ENCODE results near the gene SCNN1B.
"Not testable (repeated sequence)": the region's sequence is repeated elsewhere in the genome, so short reads cannot be mapped to it uniquely, and the experiment has no call there.

The SCNN1B gene

GRCh38 chr16:23394141-23394831 is 92.2 kb downstream of the SCNN1B start:
- H3K4me3 ChIP-seq (ENCODE audit: low read depth, low read length), result no peak overlapping the region
- DNase-seq (ENCODE audit: low read depth), result no peak

GRCh38 chr16:23395732-23396131 is 93.6 kb downstream of the SCNN1B start:
- DNase-seq (ENCODE audit: low read depth), result no peak
- H3K4me3 ChIP-seq (ENCODE audit: low read depth, low read length), result no peak overlapping the region

- no peak overlapping the region for H3K4me3 ChIP-seq (ENCODE audit: low read depth, low read length)
- DNase-seq (ENCODE audit: low read depth), result no peak
Measured at GRCh38 chr16:23397464-23397863, 95.4 kb downstream of the SCNN1B start.

DNA sequence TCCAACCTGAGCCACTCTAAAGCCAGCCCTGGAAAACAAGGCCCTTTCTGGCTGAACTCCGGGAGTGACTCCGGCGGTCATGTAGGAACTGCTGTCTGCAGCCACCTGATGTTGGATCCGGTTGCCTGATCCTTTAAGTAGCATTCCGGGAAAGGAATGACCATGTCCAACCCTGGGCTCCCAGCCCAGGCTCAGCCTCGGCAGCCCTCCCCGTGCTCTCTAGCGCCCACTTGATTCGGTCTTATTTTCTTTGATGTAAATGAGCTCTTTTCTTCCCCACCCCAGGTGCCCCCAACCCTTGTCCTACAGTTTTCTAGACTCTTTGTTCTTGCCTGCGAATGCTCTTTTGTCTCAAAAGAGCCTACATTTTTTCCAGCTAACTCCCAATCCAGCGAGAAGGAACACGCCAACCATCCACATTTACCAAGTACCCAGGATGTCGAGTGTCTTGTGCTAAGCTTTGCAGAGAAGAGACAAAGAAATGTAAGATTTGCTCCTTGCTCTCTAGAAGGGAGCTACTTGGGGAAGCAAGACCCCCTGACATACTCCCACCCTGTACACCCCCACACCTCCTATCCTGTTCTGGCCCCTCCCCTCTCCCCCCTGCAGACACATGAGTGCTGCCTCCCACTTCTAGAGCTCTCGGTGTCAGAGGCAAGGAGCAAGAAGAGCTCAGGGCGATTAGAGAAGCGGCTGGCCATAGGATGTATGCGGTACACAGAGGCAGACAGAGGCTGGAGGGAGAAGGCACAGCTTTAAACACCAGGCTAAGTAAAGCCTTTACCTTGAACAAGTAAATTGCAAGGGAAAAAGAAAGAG is 97.1 kb downstream of the SCNN1B start:
- H3K4me3 ChIP-seq (ENCODE audit: low read depth, low read length), result no peak overlapping the region
- DNase-seq (ENCODE audit: low read depth), result no peak

DNA sequence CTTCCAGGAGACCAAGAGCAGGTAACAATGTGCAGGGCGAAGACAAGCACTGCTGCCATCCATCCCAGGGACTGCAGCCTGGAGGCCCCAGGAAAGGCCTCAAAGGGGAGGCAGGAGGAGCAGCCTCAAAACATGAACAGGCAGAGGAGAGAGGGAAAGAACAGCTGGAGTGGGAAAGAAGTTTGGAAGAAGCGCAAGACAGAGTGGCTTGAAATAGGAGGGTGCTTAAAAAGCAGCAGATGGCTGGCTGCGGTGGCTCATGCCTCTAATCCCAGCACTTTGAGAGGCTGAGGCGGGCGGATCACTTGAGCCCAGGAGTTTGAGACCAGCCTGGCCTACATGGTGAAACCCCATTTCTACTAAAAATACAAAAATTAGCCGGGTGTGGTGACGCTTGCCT is 98.3 kb downstream of the SCNN1B start:
- not testable (repeated sequence) for H3K4me3 ChIP-seq (ENCODE audit: low read depth, low read length); DNase-seq (ENCODE audit: low read depth)

DNA sequence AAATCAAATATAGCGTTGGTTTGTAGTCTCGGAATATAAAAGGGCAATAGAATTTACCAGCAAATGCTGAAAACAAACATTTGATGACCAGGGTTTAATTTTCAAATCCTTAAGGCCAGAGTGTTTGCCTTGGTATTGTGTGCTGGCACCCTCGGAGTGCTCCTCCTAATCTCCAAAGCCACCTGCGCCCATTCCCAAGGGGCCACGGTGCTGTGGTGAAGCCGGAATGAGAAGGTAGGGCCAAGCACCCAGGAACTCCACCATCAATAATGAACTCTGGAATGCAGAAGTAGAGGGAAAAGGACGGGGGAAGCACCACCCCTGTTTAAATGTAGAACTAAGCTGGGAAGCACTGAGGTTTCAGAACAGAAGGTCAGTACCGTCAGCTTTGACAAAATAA is 99.0 kb downstream of the SCNN1B start:
- no peak overlapping the region for H3K4me3 ChIP-seq (ENCODE audit: low read depth, low read length)
- DNase-seq (ENCODE audit: low read depth), result no peak

- DNase-seq (ENCODE audit: low read depth), result no peak
- H3K4me3 ChIP-seq (ENCODE audit: low read depth, low read length), result no peak overlapping the region
Measured at GRCh38 chr16:23402100-23402499, 100.0 kb downstream of the SCNN1B start.

GRCh38 chr16:23403547-23403946 is 101.4 kb downstream of the SCNN1B start:
- H3K4me3 ChIP-seq (ENCODE audit: low read depth, low read length), result no peak overlapping the region

GRCh38 chr16:23406024-23406423 is 103.9 kb downstream of the SCNN1B start:
- no peak overlapping the region for H3K4me3 ChIP-seq (ENCODE audit: low read depth, low read length)
- no peak for DNase-seq (ENCODE audit: low read depth)

More at GRCh38 chr16:23403547-23403946, 101.4 kb downstream of the SCNN1B start:
- peak; percentile 25 for DNase-seq (ENCODE audit: low read depth)

GRCh38 chr16:23406546-23407240 is 104.6 kb downstream of the SCNN1B start:
- H3K4me3 ChIP-seq (ENCODE audit: low read depth, low read length), result no peak overlapping the region
- DNase-seq (ENCODE audit: low read depth), result no peak

GRCh38 chr16:23407436-23408127 is 105.5 kb downstream of the SCNN1B start:
- no peak overlapping the region for H3K4me3 ChIP-seq (ENCODE audit: low read depth, low read length)
- no peak for DNase-seq (ENCODE audit: low read depth)

GRCh38 chr16:23408242-23408822 is 106.2 kb downstream of the SCNN1B start:
- no peak for DNase-seq (ENCODE audit: low read depth)

GRCh38 chr16:23408823-23409298 is 106.8 kb downstream of the SCNN1B start:
- DNase-seq (ENCODE audit: low read depth), result peak; percentile 26
- no peak overlapping the region for H3K4me3 ChIP-seq (ENCODE audit: low read depth, low read length)

More at GRCh38 chr16:23408242-23408822, 106.2 kb downstream of the SCNN1B start:
- no peak overlapping the region for H3K4me3 ChIP-seq (ENCODE audit: low read depth, low read length)

- DNase-seq (ENCODE audit: low read depth), result no peak
- no peak overlapping the region for H3K4me3 ChIP-seq (ENCODE audit: low read depth, low read length)
Measured at GRCh38 chr16:23409522-23409921, 107.4 kb downstream of the SCNN1B start.

DNA sequence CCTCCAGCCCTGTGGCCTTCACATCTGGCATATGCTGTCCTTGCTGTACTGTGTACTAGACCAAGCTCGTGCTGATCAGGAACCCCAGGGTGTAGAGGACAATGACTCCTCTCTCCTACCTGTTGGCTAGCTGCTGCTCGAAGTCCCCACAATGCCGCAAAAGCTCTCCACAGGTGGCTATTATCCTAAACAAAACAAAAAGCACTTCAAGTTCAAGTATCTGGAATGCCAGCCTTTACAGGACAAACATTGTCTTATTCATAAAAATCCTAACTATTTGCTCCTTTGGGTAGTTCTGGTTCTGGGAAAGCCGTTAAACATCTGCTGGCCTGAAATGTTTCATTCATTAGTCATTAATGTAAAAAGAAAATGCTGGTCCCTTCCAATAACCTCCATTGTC is 108.1 kb downstream of the SCNN1B start:
- H3K4me3 ChIP-seq (ENCODE audit: low read depth, low read length), result no peak overlapping the region
- no peak for DNase-seq (ENCODE audit: low read depth)

- no peak overlapping the region for H3K4me3 ChIP-seq (ENCODE audit: low read depth, low read length)
- no peak for DNase-seq (ENCODE audit: low read depth)
Measured at GRCh38 chr16:23414731-23415130, 112.6 kb downstream of the SCNN1B start.

GRCh38 chr16:23416816-23417215 is 114.7 kb downstream of the SCNN1B start:
- no peak overlapping the region for H3K4me3 ChIP-seq (ENCODE audit: low read depth, low read length)
- DNase-seq (ENCODE audit: low read depth), result no peak

DNA sequence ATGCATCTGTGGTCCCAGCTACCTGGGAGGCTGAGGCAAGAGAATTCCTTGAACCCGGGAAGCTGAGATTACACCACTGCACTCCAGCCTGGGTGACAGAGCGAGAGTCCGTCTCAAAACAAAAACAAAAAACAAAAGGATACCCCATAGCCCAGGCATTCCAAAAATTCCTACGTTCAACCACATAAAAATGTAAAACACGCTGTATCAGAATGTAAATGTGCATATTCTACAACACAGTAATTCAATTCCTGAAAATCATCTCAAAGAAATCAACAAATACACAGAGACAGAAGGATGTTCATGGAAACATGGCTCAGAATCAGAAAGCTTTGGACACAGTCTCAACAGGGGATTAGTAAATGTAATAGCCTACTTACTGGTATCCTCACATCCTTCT is 117.9 kb downstream of the SCNN1B start:
- no peak for DNase-seq (ENCODE audit: low read depth)
- H3K4me3 ChIP-seq (ENCODE audit: low read depth, low read length), result no peak overlapping the region

- DNase-seq (ENCODE audit: low read depth), result peak; percentile 83
- no peak overlapping the region for H3K4me3 ChIP-seq (ENCODE audit: low read depth, low read length)
Measured at GRCh38 chr16:23423496-23424049, 121.5 kb downstream of the SCNN1B start.

All from skeletal muscle cell (primary cell).